Ovary (tissue), 3 donors: ENCODE results near the gene PLCH2.

ENCODE experiments used
- EP300 ChIP-seq: sonication (generic); formaldehyde crosslinking; IDR thresholded peaks from one replicate; pipeline ENCODE4 v1.6.1; 2017; ENCODE audit warnings: antibody characterized with exemption
- POLR2A ChIP-seq: fragments of 450-650 bp; IDR thresholded peaks from one replicate; pipeline ENCODE4 v1.6.1; 2017; ENCODE audit warnings: antibody characterized with exemption, mild to moderate bottlenecking, moderate library complexity
- TF ChIP-seq, protein P1 (sequence below), 3 donors: fragments of 450-650 bp in 2 of 3; fragments of 200-600 bp in 1 of 3; IDR thresholded peaks; one replicate each; pipeline versions ENCODE4 v1.5.1 to v1.8.0; 2016 to 2022; ENCODE audit warnings: antibody characterized with exemption in 3 of 3, mild to moderate bottlenecking in 1 of 3
- donor health status: DM: no; HTN: no; CAD: no.

DNA sequence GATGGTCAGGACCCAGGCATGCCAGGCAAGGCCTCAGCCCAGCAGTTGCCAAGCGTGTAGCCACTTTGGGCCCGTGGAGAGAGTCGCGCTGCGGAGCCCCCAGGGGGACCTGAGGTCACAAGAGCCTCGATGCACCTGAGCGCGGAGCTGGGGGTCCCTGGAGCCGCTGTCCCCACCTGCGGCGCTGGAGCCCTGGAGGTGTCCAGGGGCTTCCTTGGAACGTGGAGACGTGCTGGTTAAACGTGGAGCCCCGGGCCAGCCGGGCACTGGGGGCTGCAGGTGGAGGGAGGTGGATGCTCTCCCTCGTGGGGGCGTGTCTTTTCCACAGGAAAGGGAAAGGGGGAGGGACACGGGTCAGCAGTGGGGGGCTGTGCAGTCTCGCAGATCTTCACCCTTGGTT, 3.1 kb downstream of the PLCH2 start:
- TF ChIP-seq, protein P1, sequence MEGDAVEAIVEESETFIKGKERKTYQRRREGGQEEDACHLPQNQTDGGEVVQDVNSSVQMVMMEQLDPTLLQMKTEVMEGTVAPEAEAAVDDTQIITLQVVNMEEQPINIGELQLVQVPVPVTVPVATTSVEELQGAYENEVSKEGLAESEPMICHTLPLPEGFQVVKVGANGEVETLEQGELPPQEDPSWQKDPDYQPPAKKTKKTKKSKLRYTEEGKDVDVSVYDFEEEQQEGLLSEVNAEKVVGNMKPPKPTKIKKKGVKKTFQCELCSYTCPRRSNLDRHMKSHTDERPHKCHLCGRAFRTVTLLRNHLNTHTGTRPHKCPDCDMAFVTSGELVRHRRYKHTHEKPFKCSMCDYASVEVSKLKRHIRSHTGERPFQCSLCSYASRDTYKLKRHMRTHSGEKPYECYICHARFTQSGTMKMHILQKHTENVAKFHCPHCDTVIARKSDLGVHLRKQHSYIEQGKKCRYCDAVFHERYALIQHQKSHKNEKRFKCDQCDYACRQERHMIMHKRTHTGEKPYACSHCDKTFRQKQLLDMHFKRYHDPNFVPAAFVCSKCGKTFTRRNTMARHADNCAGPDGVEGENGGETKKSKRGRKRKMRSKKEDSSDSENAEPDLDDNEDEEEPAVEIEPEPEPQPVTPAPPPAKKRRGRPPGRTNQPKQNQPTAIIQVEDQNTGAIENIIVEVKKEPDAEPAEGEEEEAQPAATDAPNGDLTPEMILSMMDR (IDR thresholded peaks at IDR 0.05): no peak
- no peak for TF ChIP-seq POLR2A
- no peak for TF ChIP-seq EP300
